NCI-H774 (cell line): ENCODE measurements around the gene DUSP7.
"Not testable (repeated sequence)": the region's sequence is repeated elsewhere in the genome, so short reads cannot be mapped to it uniquely, and the experiment has no call there.

ENCODE experiments used
- DNase-seq: peaks from one replicate; lab custom pipeline; 2025; lab: John Stamatoyannopoulos, UW

DUSP7 gene

DNA sequence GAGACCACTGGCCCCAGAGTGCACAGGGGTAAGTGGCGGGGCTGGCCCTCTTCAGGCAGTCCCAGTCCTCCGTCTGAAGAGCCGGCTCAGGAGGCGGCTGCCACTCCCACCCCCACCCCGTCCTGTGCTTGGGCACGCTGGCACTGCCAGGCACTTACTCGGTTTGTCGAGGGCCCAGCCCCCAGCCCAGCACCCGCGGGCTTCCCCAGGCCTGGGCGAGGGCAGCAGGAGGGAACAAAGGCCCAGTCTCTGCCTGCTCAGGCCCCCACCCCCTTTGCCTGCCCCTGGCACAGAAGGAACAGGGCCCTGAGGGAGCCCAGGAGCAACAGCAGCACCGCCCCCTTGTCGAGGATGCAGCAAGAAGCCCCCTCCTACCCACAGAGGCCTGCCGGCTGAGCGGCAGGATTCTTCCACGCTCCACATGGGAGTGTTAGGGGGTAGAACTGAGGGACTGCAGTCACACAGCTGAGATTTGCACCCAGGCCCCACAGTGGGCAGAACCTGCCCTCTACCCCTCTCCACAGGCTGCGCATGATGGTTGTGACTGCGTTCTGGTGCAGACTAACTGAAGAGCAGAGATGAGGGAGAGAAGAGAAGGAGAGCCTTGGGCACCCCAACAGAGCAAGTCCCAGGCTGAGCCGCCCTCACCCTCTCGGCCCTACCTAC lies 8.9 kb downstream of the DUSP7 start:
- DNase-seq, result no peak

DNA sequence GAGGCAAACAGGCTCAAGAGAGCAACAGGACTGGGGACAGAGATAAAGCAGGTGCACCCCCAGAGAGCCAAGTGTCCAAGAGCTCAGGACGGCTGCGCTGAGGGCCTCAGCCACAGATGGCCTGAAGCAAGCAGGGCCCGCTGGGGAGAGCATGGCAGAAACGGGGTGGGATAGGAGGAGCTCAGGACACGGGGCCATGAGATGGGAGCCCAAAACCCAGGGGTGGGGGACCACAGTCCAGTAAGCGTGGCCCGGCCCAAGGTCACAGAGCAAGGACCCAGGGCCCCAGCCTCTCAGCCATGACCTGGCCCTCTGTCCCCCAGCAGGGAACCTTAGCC lies 9.5 kb downstream of the DUSP7 start:
- DNase-seq, result no peak

DNA sequence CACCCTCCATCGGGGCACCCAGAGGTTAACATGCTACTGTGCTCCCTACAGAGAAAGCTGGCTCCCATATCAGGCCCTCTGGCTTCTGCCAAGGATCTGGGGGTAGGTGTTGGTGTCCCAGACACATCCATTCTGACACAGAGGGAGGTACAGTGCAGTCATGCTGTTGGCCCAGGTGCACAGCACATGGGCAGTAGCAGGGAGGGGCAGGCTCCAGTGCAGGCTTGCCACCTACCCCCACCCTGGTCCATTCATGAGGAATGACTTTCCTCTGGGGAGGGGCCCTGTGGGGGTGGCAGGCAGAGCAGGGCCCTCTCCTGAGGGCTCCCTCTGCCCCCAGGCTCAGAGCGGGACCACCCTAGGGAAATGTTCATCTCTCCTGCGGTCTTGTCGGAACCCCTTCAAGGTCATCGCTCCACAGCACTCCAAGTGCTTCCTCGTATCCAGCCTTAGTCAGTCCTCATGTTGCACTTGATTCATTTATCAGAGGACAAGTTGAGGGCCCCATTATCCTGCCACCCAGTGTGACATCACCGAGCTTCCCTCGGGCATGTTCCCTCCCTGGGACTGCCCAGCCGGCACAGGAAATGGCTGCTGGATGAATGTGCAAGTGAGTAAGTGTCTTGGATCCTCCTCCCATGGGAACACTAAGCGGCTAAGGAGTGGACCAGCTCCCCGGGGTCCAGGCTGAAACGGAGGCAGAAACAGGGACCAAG lies 10.0 kb downstream of the DUSP7 start:
- no peak for DNase-seq

DNA sequence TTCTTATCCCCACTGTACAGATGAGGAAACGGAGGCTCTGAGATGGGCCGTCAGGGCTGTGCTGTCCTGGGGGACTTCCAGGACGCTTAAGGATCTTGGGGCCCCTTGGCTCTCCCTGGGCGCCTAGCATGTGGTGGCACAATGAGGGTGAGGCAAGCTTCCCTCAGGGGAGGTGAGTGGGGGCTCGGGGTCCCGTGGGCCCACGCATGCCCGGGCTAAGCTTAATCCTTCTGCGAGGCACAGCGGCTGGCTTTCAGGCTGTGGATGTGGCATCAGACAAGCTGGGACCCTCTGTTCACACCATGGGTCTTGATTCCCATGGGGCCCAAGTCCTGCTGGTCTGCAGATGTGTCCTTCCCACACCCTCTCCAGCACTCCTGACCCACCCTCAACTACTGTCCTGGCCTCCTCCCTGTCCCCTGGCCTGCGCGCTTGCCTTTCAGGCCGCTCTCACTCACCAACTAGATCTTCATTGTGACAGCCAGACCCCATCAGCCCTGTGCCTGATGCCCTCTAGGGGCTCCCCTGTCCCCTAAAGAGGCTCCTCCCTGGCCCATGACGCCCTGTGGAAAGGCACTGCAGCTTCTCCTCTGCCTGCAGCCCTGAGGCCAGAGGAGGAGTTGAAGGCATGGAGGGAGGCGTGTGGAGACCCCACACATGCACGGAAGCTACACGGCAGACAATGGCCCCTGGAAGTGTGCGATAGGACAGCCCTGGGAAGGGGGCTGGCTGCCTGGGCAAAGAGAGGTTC lies 11.3 kb downstream of the DUSP7 start:
- no peak for DNase-seq

DNA sequence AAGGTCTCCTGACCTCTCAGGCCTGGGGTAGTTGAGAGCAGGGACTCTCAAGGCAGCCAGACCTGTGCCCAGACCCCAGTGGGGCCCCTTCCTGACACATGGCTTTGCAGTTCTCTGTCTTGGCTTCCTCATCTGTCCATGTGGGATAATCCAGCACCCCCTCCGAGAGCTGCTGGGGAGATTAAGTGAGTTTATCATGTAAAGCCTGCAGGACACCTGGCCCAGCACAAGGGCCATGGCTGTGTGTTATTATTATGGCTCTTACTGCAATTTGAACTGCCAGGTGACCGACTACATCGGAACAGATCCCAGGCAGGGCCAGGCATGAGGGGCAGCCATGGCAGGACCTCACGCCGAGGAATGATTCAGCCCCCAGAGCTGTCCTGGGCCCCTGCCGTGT lies 12.6 kb downstream of the DUSP7 start:
- no peak for DNase-seq

DNA sequence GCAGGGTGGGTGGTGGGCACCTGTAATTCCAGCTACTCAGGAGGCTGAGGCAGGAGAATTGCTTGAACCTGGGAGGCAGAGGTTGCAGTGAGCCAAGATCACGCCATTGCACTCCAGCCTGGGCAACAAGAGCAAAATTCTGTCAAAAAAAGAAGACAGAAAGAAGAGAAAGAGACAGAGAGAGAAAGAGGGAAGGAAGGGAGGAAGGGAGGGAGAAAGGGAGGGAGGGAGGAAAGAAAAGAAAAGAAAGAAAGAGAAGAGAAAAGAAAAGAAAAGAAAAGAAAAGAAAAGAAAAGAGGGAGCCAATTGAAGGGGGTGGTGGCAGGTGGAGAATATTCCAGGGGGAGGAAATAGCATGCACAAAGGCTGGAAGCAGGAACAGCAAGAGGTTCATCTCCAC lies 13.3 kb downstream of the DUSP7 start:
- DNase-seq, result not testable (repeated sequence)

DNA sequence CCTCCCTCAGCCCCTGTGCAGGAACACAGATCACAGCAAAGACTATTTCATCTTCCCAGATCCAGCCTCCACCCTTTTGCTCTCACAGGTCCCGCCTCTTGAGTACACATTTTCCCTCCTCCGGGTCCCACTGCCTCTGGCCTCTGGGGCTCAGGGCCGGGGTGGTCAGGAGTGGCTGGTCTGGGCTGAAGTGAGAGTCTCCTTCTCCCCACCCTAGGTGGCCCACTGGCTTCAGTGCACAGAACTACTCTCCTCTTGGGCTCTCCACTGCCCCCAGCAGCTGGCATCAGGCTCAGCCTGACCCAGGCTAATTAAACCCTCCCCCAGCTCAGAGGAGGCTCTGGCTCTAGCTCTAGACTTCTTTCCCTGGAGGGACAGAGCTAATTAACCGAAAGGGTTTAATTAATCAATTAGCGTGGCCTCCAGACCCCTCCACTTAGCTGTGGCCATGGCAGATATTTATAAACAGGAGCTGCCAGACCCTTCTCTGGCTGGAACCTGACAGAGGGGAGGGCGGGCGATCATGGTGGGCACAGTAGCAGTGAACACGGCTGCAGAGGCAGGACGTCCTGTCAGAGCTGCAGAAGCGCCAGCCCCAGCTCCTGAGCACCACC lies 15.1 kb downstream of the DUSP7 start:
- no peak for DNase-seq

DNA sequence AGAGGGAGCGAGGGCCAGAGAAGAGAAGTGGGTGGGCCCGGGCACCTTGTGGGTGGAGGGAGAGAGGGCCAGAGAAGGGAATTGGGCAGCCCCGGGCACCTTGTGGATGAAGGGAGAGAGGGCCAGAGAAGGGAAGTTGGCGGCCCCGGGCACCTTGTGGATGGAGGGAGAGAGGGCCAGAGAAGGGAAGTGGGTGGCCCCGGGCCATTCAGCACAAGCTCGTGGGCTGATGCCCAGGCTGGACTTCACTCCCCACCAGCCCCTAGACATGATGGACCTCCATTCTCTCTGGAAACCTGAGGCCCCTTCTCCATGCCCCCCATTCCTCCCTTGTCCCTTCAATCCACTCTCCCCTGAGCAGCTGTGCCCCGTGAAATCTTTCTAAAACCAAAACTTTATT lies 15.8 kb downstream of the DUSP7 start:
- DNase-seq, result no peak

DNA sequence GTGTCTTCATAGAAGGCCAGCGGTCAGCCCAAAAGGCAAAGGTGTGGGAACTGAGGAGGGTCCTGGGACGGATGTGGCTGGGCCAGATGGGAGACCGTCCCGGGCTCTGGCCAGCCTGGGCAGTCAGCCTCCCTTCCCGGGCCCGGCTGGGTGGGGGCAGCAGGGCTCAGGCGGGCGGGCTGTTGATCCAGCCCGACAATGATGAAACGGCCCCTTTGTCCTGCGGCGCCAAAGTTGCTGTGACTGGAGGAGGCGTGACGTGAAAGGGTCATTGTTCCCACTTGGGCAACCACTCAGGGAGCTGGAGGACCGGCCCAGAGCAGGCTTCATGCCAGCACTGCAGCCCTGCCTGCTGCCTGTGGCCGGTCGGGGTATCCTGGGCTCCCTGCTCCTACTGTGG lies 16.5 kb downstream of the DUSP7 start:
- DNase-seq, result no peak

DNA sequence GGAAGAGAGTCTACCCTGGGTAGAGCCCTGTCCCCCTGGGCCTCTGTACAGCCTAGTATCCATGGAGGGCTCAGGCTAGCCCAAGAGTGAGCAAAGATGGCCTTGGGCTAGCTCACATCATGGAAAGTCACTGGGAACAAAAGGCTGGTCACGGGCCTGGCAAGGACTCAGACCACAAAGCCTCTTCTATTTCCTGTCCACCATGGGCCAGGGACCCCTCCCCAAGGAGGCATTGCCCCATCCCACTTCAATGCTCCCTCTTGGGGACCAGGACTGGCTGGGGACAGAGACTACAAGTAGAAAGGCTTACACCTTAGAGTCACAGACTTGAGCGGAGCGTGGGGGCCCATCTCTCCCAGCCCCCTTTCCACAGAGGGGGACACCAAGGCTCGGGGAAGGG lies 16.9 kb downstream of the DUSP7 start:
- DNase-seq, result no peak

DNA sequence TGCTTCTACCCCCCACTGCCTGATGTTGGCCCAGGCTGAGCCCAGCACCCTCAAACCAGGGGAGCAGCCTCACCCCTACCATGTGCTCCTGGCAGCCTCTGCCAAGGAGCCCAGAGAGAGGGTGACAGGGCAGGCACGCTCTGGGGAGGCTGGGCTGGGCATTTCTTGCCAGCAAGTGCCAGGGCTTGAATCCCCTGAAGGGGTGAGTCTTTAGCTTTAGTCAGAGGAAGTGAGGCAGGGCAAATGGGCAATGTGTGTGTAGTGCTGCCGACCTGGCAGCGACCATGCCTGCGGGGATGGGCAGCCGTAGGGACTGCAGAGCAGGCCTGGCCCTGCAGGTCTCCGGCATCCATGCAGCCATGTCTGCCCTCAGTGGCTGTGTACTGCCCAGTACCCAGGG lies 18.1 kb downstream of the DUSP7 start:
- DNase-seq, result no peak

DNA sequence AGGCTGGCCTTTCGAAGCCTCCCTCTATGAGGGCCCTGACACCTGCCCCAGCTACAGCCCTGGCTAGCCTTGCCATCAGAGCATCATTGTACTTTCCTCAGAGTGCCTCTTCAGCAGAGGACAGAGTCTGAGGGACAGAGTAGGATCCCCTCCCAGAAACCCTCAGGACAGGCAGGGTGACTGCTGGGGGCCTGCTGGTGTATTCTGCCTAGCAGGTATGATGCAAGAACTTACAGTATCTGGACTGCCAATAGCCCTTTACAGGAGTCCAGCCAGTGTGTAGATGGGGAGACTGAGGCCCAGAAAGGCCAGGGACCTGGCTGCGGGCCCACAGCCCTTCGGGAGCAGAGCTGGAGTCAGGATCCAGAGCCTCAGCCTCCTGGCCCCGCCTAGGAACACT lies 19.1 kb downstream of the DUSP7 start:
- no peak for DNase-seq

DNA sequence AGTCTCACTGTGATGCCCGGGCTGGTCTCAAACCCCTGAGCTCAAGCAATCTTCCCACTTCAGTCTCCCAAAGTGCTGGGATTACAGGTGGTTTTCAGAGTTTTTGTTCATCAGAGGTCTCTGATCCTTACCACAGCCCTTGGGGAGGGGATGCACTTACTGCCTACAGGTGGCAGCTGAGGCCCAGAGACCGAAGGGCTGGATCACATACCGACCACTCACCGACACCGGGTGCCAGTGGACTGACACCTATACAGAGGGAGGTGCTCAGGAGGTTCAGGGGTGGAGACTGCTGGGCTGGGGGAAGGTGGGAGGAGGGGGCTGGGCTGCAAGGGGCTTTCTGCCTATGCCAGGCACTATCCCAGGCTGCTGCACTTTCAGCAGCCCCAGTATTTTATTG lies 19.5 kb downstream of the DUSP7 start:
- no peak for DNase-seq

DNA sequence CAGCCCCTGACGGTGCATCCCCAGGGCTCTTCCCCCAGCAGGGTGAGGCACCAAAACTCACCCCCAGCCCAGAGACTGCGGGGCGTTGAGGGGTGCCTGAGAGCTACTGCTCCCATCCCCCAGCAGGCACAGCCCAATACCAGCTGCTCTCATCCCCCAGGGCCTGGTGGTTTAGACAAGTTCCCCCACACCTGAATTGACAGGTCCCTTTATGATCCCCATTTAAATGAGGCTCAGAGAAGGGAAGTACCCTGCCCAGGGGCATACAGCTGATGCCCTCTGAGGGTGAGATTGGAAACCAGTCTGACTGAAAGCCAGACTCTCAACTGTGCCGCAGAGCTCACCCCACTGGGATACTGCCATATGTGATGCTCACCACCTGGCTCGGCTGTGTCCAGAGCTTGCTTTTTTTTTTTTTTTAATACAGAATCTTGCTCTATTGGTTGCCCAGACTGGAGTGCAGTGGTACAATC lies 20.1 kb downstream of the DUSP7 start:
- DNase-seq, result no peak

DNA sequence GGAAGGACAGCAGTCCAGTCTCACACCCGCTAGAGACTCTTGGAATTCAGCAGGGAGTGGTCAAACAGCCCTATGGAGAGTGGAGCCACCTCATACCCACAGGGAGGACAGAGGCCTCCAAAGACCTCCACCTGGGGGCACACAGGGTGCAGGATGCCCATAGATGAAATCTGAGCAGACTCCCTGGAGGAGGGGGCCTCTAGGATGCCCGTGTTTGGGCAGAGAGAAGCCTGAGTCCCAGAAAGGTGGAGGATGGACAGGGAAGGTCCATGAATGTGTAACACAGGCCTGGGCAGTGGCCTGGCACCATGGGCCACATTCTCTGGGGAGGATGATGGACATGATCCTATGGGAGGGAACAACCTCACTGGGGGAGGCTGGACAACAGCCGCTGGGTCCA lies 21.7 kb downstream of the DUSP7 start:
- no peak for DNase-seq

DNA sequence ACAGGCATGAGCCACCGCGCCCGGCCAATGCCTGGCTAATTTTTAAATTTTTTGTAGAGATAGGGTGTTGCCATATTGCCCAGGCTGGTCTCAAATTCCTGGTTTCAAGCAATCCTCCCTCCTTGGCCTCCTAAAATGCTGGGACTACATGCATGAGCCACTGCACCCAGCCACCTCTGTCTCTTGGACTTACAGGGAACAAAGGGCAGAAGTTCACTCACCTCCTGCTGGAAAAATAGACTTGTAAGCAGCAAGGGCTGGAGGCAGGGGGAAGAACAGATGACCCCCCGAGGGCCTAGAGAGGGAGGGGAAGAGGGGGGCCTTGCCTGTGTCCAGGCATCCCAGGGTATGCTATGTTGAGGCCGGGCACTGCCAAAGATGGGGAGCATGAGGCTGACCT lies 22.2 kb downstream of the DUSP7 start:
- no peak for DNase-seq

DNA sequence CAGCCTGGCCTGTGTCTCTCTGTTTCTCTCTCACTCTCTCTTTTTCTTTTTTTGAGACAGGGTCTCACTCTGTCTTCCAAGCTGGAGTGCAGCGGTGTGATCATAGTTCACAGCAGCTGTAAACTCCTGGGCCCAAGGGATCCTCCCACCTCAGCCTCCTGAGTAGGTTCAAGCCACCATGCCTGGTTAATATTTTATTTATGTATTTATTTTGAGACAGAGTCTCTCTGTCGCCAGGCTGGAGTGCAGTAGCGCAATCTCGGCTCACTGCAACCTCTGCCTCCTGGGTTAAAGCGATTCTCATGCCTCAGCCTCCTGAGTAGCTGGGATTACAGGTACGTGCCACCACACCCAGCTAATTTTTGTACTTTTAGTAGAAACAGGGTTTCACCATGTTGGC lies 22.6 kb downstream of the DUSP7 start:
- not testable (repeated sequence) for DNase-seq

DNA sequence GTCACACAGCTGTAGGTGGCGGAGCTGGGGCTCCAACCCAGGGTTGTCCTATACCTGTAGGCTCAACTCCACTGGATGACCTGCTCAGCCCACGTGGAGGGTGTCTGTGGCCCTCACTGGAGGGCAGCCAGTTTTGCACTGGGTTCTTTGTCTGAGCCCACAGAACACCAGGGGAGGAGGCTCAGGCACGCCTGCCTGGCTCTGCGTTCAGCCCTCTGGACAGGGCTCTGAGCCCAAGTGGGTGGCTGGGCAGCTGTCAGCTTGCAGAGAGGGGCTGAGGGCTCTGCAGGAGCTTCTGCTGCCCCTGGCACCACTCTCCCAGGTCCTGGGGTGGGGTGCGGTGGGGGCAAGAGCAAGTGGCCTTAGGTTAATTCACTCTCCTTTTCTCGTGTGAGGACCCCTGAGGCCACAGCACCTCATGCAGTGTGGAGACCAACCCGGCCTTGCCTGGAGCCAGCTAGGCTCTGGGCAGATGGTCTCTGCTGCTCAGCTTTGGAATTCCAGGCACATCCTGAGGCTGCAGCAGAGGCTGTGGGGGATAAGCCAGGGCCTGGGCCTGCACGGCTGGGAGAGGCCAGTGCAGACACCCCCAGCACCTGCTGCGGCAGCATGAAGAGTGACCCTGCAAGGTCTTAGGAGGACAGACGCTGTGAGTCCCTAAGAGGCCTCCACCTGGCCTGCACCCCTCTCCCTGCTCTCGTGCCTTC lies 23.5 kb downstream of the DUSP7 start:
- DNase-seq, result no peak

DNA sequence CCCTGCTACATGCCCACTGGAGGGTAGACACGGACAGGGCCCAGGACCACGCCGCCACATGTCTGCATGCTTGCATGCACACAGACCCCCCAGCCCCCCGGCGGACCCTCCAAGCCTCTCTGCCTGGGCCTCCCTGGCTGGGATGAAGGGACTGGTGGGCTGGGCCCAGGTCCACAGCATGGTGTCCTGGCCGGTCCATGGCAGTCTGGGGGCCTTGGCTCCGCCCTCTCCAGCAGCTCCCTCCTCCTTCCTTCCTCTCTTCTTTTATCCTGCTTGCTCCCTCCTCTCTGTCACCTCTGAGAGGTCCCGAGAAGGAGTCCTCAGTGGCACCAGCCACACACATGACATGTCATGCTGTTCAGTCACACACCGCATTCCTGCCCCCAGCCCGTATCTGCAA lies 24.5 kb downstream of the DUSP7 start:
- DNase-seq, result no peak

DNA sequence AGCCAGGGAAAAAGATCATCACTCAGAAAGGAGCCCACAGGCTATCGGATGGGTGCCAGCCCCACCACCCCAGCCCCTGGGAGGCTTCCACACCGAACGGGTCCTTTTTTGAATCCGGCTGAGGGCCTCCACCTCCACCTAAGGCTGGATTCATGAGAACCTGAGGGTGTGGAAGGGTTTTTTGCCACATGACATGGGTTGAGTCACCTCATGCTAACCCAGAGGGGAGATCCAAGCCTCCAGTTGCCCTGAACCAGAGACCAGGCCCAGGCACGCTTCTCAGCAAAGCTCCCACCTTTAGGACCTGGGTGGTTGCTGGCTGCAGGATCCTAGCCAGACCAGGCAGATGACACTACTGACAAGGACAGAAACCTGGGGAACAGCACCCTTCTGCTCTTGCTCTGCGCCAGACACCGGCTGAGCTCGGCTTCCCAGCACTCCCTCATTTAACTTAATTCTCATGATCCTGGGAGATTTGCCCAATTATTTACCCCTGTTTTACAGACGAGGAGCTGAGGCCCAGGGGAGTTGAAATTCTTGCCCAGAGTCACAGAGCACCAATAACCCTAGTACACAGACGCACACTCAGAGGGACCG lies 25.6 kb downstream of the DUSP7 start:
- no peak for DNase-seq

DNA sequence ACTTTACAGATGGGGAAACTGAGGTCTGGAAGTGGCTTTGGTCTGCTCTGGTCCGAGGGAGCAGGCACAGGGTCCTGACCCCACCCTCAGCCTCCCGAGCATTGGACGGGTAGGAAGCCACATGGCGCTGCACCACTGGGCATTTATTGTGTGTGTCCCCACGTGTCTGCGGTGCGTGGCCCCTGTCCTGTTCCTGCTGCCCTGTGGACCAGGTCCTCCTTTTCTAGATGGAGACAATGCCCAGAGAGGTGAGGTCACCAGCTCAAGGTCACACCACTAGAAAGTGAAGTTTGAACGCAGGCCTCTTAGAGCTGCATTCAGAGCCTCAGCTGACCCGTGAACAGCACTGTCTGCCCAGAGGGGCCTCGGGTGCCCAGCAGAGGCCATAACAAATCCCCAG lies 26.8 kb downstream of the DUSP7 start:
- no peak for DNase-seq

DNA sequence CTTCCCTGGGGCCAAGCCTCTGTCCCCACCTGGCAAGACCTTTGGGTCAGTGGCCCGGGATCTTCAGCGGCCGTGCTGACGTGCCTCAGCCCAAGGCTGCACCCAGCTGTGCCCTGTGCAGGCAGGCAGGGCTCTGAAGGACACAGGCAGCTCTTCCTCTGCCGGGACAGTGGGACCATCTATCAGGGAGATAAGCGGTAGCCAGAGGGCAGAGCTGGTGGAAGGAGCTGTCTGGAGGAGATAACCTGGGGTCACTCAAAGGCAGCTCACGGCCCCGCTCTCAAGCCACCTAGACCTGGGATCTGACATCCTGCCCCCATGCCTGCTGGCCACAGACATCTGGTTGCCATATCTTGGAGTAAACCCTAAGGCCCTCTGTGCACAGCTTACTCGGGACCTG lies 27.3 kb downstream of the DUSP7 start:
- no peak for DNase-seq
